HEK293 (cell line): ENCODE results near the gene RSPRY1.

Experiments
- ZBTB49 ChIP-seq: fragments of 450-650 bp; formaldehyde crosslinking; IDR thresholded peaks from 2 replicates; pipeline ENCODE4 v1.5.1; 2016; ENCODE audit warnings: missing biosample characterization, missing genetic modification characterization, low read depth
- ZFP41 ChIP-seq: fragments of 450-650 bp; formaldehyde crosslinking; IDR thresholded peaks from 2 replicates; pipeline ENCODE4 v1.5.1; 2016; ENCODE audit warnings: missing biosample characterization, missing genetic modification characterization, borderline replicate concordance
- ZNF146 ChIP-seq: fragments of 450-650 bp; formaldehyde crosslinking; IDR thresholded peaks from 2 replicates; pipeline ENCODE4 v1.5.1; 2016; ENCODE audit warnings: missing biosample characterization, missing genetic modification characterization
- ZNF19 ChIP-seq: fragments of 450-650 bp; formaldehyde crosslinking; IDR thresholded peaks from 2 replicates; pipeline ENCODE4; 2016; ENCODE audit warnings: missing biosample characterization, missing genetic modification characterization, low read depth
- ZNF341 ChIP-seq: fragments of 450-650 bp; formaldehyde crosslinking; IDR thresholded peaks from 2 replicates; pipeline ENCODE4; 2016; ENCODE audit warnings: low read depth, missing biosample characterization, missing genetic modification characterization
- ZNF610 ChIP-seq: fragments of 450-650 bp; formaldehyde crosslinking; IDR thresholded peaks from 2 replicates; pipeline ENCODE4 v1.5.1; 2016; ENCODE audit warnings: missing biosample characterization, missing genetic modification characterization, borderline replicate concordance
- TF ChIP-seq, protein P1 (sequence below): fragments of 450-650 bp; formaldehyde crosslinking; IDR thresholded peaks from 2 replicates; pipeline ENCODE4 v1.5.1; 2016; ENCODE audit warnings: missing biosample characterization, missing genetic modification characterization

GRCh38 chr16:57231821-57232350 is 45.8 kb downstream of the RSPRY1 start:
- TF ChIP-seq ZNF19: no peak
- no peak for TF ChIP-seq ZFP41 (tag by site-specific recombination)
- TF ChIP-seq, protein P1, sequence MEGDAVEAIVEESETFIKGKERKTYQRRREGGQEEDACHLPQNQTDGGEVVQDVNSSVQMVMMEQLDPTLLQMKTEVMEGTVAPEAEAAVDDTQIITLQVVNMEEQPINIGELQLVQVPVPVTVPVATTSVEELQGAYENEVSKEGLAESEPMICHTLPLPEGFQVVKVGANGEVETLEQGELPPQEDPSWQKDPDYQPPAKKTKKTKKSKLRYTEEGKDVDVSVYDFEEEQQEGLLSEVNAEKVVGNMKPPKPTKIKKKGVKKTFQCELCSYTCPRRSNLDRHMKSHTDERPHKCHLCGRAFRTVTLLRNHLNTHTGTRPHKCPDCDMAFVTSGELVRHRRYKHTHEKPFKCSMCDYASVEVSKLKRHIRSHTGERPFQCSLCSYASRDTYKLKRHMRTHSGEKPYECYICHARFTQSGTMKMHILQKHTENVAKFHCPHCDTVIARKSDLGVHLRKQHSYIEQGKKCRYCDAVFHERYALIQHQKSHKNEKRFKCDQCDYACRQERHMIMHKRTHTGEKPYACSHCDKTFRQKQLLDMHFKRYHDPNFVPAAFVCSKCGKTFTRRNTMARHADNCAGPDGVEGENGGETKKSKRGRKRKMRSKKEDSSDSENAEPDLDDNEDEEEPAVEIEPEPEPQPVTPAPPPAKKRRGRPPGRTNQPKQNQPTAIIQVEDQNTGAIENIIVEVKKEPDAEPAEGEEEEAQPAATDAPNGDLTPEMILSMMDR (tag by site-specific recombination): no peak
- no peak for TF ChIP-seq ZNF341 (tag by site-specific recombination)
- no peak for TF ChIP-seq ZBTB49 (tag by site-specific recombination)
- no peak for TF ChIP-seq ZNF146
- no peak for TF ChIP-seq ZNF610 (tag by site-specific recombination)
